Stomach (tissue), 9 donors: ENCODE data around the gene IMPDH2. TPM values are rescaled to one million over a fixed set of nuclear protein-coding genes. Genes with fewer than 3 reads are reported as not detected.
A peak's percentile ranks its signal among the peaks of the same experiment; 100 is the strongest.

Source experiments
- DNase-seq, 2 donors: peaks; one replicate each; pipeline versions ENCODE4 v3.0.0 to v3.0.0-alpha.2; 2013 to 2019
- H3K27ac ChIP-seq, 5 donors: fragments of 200-600 bp in 4 of 5; sonication (generic) in 4 of 5; one replicate each; pipeline ENCODE4 v1.5.1; 2013 to 2019; ENCODE audit warnings: mild to moderate bottlenecking in 1 of 5, moderate library complexity in 1 of 5
- H3K27me3 ChIP-seq, 3 donors: fragments of 200-600 bp; sonication (generic); one replicate each; pipeline ENCODE4 v1.5.1; 2017 to 2019; ENCODE audit warnings: mixed run types in 1 of 3
- H3K36me3 ChIP-seq, 4 donors: fragments of 200-600 bp; sonication (generic); 1 replicate in 3 of 4; 2 replicates in 1 of 4; pipeline ENCODE4 v1.5.1; 2016 to 2019
- H3K4me1 ChIP-seq, 4 donors: fragments of 200-600 bp; sonication (generic); one replicate each; pipeline ENCODE4 v1.5.1; 2016 to 2019
- H3K4me3 ChIP-seq, 4 donors: fragments of 200-600 bp; sonication (generic) in 3 of 4; one replicate each; pipeline ENCODE4 v1.5.1; 2016 to 2019; ENCODE audit warnings: mild to moderate bottlenecking in 1 of 4
- H3K9me3 ChIP-seq, 4 donors: fragments of 200-600 bp; sonication (generic); one replicate each; pipeline ENCODE4 v1.5.1; 2016 to 2019
- CTCF ChIP-seq, 7 experiments: fragments of 450-650 bp in 4 of 7; fragments of 200-600 bp in 3 of 7; sonication (generic) in 3 of 7; IDR thresholded peaks; one replicate each; pipeline ENCODE4 v1.5.1; 2016 to 2019; ENCODE audit warnings: antibody characterized with exemption in 7 of 7, control low read depth in 2 of 7, mild to moderate bottlenecking in 1 of 7
- EP300 ChIP-seq: sonication (generic); formaldehyde crosslinking; IDR thresholded peaks from one replicate; pipeline ENCODE4 v1.6.1; 2017; ENCODE audit warnings: antibody characterized with exemption
- POLR2A ChIP-seq, 4 donors: fragments of 450-650 bp; IDR thresholded peaks; one replicate each; pipeline ENCODE4 v1.6.1; 2016; ENCODE audit warnings: antibody characterized with exemption in 4 of 4, control low read depth in 2 of 4, mild to moderate bottlenecking in 1 of 4, moderate library complexity in 1 of 4
- POLR2AphosphoS5 ChIP-seq, 3 donors: sonication (generic); formaldehyde crosslinking; IDR thresholded peaks; one replicate each; pipeline ENCODE4 v1.6.1; 2016; ENCODE audit warnings: antibody characterized with exemption in 3 of 3
- WGBS, 5 donors: extraction: QIAGEN DNeasy Blood & Tissue Kit in 3 of 5; methylation state at CpG; one replicate each; pipeline versions ENCODE4 v1.1.5 to v1.1.7; 2013 to 2018; 5-methylcytosine and 5-hydroxymethylcytosine counted together
- intact Hi-C: fragments of 100-400 bp; cut with DNase I; formaldehyde crosslinking; loops from one replicate; pipeline ENCODE4 v1.15.1; 2023; ENCODE audit warnings: low total_unique reads
- polyA plus RNA-seq, 3 donors: library from polyadenylated mRNA; stranded (reverse); fragments of 200-250 nt; gene quantifications; one replicate each; pipeline ENCODE4 v1.2.3, GENCODE V29; 2013
- total RNA-seq, 5 donors: library from RNA; depleted of rRNA; stranded (reverse); fragments of >200 nt; gene quantifications; one replicate each; pipeline versions ENCODE4 v1.1.0 to v1.2.3, GENCODE V29; 2014 to 2016
- donor health status: healthy with polysubstance abuse.
- donor health status: Bipolar disorder and iron deficiency.
- donor health status: healthy.

Gene IMPDH2
- total and polyA plus RNA-seq, 8 donors, result 50.4 to 159 (median 107) TPM

GRCh38 chr3:49020330-49021212, 8.6 kb downstream of the IMPDH2 start:
- H3K36me3 ChIP-seq, result peaks cover 27 to 41% (median 40%) of the 10 kb centered on the region in 4 donors
- 1 to 3% (median 1%) methylated on average over 25 to 51 of the region's 51 CpGs for WGBS, 5 donors
- no peaks in the 10 kb centered on the region for H3K9me3 ChIP-seq
- peak overlapping the region; percentile 77 to 94 (median 85) for H3K4me3 ChIP-seq
- peak overlapping the region; percentile 98 to 100 (median 99) for H3K27ac ChIP-seq
- peak; percentile 75 for DNase-seq
- intact Hi-C loops, result no loop called here
- H3K4me1 ChIP-seq, result peaks cover 44 to 76% (median 74%) of the 10 kb centered on the region in 4 donors
- no peak for TF ChIP-seq CTCF (IDR thresholded peaks at IDR 0.05)
- TF ChIP-seq POLR2AphosphoS5 (IDR thresholded peaks at IDR 0.05), result no peak
- no peak for TF ChIP-seq EP300
- no peak for TF ChIP-seq POLR2A (IDR thresholded peaks at IDR 0.05)
- H3K27me3 ChIP-seq, result no peaks in the 10 kb centered on the region

GRCh38 chr3:49019941-49020329, 9.3 kb downstream of the IMPDH2 start:
- Histone ChIP-seq H3K4me1 (peaks cover 44 to 71% (median 67%) of the 10 kb centered on the region in 4 donors), H3K27ac (peak overlapping the region; percentile 98 to 100 (median 99)), H3K27me3 (no peaks in the 10 kb centered on the region), H3K9me3 (no peaks in the 10 kb centered on the region), H3K4me3 (peak overlapping the region; percentile 77 to 94 (median 85)), H3K36me3 (peaks cover 28 to 41% (median 40%) of the 10 kb centered on the region in 4 donors)
- intact Hi-C loops, result no loop called here
- peak in 1 of 2 donors; percentile 37 for DNase-seq
- no peak for TF ChIP-seq POLR2A (IDR thresholded peaks at IDR 0.05)
- TF ChIP-seq POLR2AphosphoS5 (IDR thresholded peaks at IDR 0.05), result no peak
- TF ChIP-seq CTCF (IDR thresholded peaks at IDR 0.05), result no peak
- no peak for TF ChIP-seq EP300
- 33 to 54% (median 33%) methylated on average over 11 to 12 of the region's 12 CpGs for WGBS, 5 donors

GRCh38 chr3:49018707-49019006, 10.5 kb downstream of the IMPDH2 start:
- intact Hi-C loops, result no loop called here
- H3K4me3 ChIP-seq, result peak overlapping the region; percentile 57 to 96 (median 82)
- no peaks in the 10 kb centered on the region for H3K9me3 ChIP-seq
- 1 to 3% (median 2%) methylated on average over 17 to 18 of the region's 18 CpGs for WGBS, 5 donors
- peaks cover 26 to 41% (median 40%) of the 10 kb centered on the region in 4 donors for H3K36me3 ChIP-seq
- DNase-seq, result no peak
- TF ChIP-seq CTCF (IDR thresholded peaks at IDR 0.05) (no peak), POLR2AphosphoS5 (IDR thresholded peaks at IDR 0.05) (no peak), POLR2A (IDR thresholded peaks at IDR 0.05) (no peak), EP300 (no peak)
- no peaks in the 10 kb centered on the region for H3K27me3 ChIP-seq
- peaks cover 44 to 61% (median 60%) of the 10 kb centered on the region in 4 donors for H3K4me1 ChIP-seq
- peak overlapping the region; percentile 75 to 99 (median 88) for H3K27ac ChIP-seq

GRCh38 chr3:49017971-49018706, 11.1 kb downstream of the IMPDH2 start, which contains the start of gene DALRD3:
Gene DALRD3, minus strand, starts transcription at chr3:49018580. Its CDS starts 16 bp downstream, at chr3:49018564.
- intact Hi-C loops, result no loop called here
- 0 to 1% (median 0%) methylated on average over 19 to 85 of the region's 85 CpGs for WGBS, 5 donors
- TF ChIP-seq POLR2A (IDR thresholded peaks at IDR 0.05) (no peak), EP300 (no peak), CTCF (IDR thresholded peaks at IDR 0.05) (no peak), POLR2AphosphoS5 (IDR thresholded peaks at IDR 0.05) (peak in 2 of 3 donors; percentile 22 to 70)
- no peaks in the 10 kb centered on the region for H3K27me3 ChIP-seq
- H3K4me3 ChIP-seq, result peak within 1 kb of the TSS; percentile 57 to 96 (median 82)
- H3K36me3 ChIP-seq, result peaks cover 22 to 41% (median 40%) of the 10 kb centered on the region in 4 donors
- peak; percentile 65 to 88 for DNase-seq
- H3K27ac ChIP-seq, result peak within 1 kb of the TSS; percentile 89 to 100 (median 99)
- peaks cover 40 to 60% (median 58%) of the 10 kb centered on the region in 4 donors for H3K4me1 ChIP-seq
- H3K9me3 ChIP-seq, result no peaks in the 10 kb centered on the region
